ENCODE measurements around the gene SEZ6L2. TPM values are rescaled to one million over a fixed set of nuclear protein-coding genes. Genes with fewer than 3 reads are reported as not detected.

The SEZ6L2 gene
- total and polyA plus RNA-seq, 2 of the 13 experiments (the other 11 are each of a cell fraction or from before 2014, with no cell fraction given): 14.9 to 16.9 TPM

- TF ChIP-seq SNRNP70 (IDR thresholded peaks at IDR 0.05; ENCODE audit: low read depth, low read length) (no peak), ZNF556 (CRISPR knock-in tag; IDR thresholded peaks at IDR 0.05; ENCODE audit: borderline replicate concordance) (no peak), ZNF749 (CRISPR knock-in tag; IDR thresholded peaks at IDR 0.05; ENCODE audit: borderline replicate concordance) (no peak), ZNF121 (CRISPR knock-in tag; IDR thresholded peaks at IDR 0.05) (peak; percentile 72), MBNL3 (CRISPR knock-in tag; conservative IDR thresholded peaks at IDR 0.05) (no peak), HNRNPUL1 (IDR thresholded peaks at IDR 0.05; ENCODE audit: low read depth, low read length) (no peak), ZNF777 (CRISPR knock-in tag; IDR thresholded peaks at IDR 0.05) (no peak), ZNF230 (CRISPR knock-in tag; IDR thresholded peaks at IDR 0.05) (no peak), MYPOP (CRISPR knock-in tag; IDR thresholded peaks at IDR 0.05) (no peak), ZNF607 (CRISPR knock-in tag; IDR thresholded peaks at IDR 0.05; ENCODE audit: borderline replicate concordance) (no peak), RORA (CRISPR knock-in tag; IDR thresholded peaks at IDR 0.05) (no peak), ZNF770 (CRISPR knock-in tag; IDR thresholded peaks at IDR 0.05) (peak; percentile 41)
These were observed 74.7 kb downstream of the SEZ6L2 start (continued) for GRCh38 chr16:29824589-29825144.

Measured in HepG2 (cell line).